ENCODE data around the gene WBP2NL. TPM values are rescaled to one million over a fixed set of nuclear protein-coding genes. Genes with fewer than 3 reads are reported as not detected.

The WBP2NL gene
- polyA plus RNA-seq, 2 of the 4 experiments (the other 2 are of a cell fraction) = 0.10 to 0.14 TPM

GRCh38 chr22:41969110-41969646 lies 29.4 kb upstream of the WBP2NL start, which contains the start of gene SEPTIN3:
Gene SEPTIN3, plus strand, starts transcription at chr22:41969443. Its CDS starts 2,050 bp downstream, at chr22:41971493.
- ChIA-PET POLR2A (no interaction called here), CTCF (interaction anchor here (1.0 kb wide), 2 partner anchors 10 to 12 kb away, joined by 3 read pairs; no protein-coding TSS in a partner anchor)
- Histone ChIP-seq H3K9me3 (no peaks in the 10 kb centered on the region), H3K4me2 (no peak within 1 kb of the TSS), H3K4me1 (no peaks in the 10 kb centered on the region), H3K4me3 (no peak within 1 kb of the TSS), H3K27ac (no peak within 1 kb of the TSS)
- ATAC-seq (no peak), FAIRE-seq (no peak), DNase-seq (ENCODE audit: low read depth in 1 of 2, low spot score in 1 of 2) (no peak)
- 92% methylated on average over 2 of the region's 8 CpGs for WGBS (ENCODE audit: missing lambda C conversion rate)
- no peak for TF ChIP-seq MAFK (IDR thresholded peaks at IDR 0.05; ENCODE audit: partially characterized antibody)
- no peak for TF ChIP-seq ELK1 (IDR thresholded peaks at IDR 0.05; ENCODE audit: low read depth, low read length)
- TF ChIP-seq HMGXB4 (CRISPR knock-in tag; IDR thresholded peaks at IDR 0.05; ENCODE audit: borderline replicate concordance) = no peak
- TF ChIP-seq JUNB (IDR thresholded peaks at IDR 0.05) = no peak
- TF ChIP-seq CEBPB (IDR thresholded peaks at IDR 0.05) = no peak
- TF ChIP-seq FOSB (CRISPR knock-in tag; IDR thresholded peaks at IDR 0.05) = no peak
- no peak for TF ChIP-seq ATOH8 (CRISPR knock-in tag; IDR thresholded peaks at IDR 0.05; ENCODE audit: low read depth)
- TF ChIP-seq HOXA7 (CRISPR knock-in tag; IDR thresholded peaks at IDR 0.05) = no peak
- TF ChIP-seq FOXS1 (CRISPR knock-in tag; IDR thresholded peaks at IDR 0.05) = no peak
- TF ChIP-seq RFX5 (IDR thresholded peaks at IDR 0.05) = no peak
- TF ChIP-seq SREBF2 (IDR thresholded peaks at IDR 0.05) = no peak

GRCh38 chr22:41970601-41971000 lies 28.0 kb upstream of the WBP2NL start:
- no peak overlapping the region for H3K27ac ChIP-seq
- no peak overlapping the region for H3K4me3 ChIP-seq
- FAIRE-seq = no peak
- H3K4me1 ChIP-seq = no peaks in the 10 kb centered on the region
- ChIA-PET CTCF (interaction anchor here (0.6 to 1.3 kb wide), 5 partner anchors 12 to 473 kb away, joined by 3 to 5 read pairs (median 3); no protein-coding TSS in a partner anchor), POLR2A (no interaction called here)
- no peak for ATAC-seq
- H3K4me2 ChIP-seq = no peak overlapping the region
- 58% methylated on average over 2 of the region's 2 CpGs for WGBS (ENCODE audit: missing lambda C conversion rate)
- no peaks in the 10 kb centered on the region for H3K9me3 ChIP-seq
- no peak for TF ChIP-seq TP53 (CRISPR knock-in tag; IDR thresholded peaks at IDR 0.05)
- no peak for TF ChIP-seq HOXB5 (CRISPR knock-in tag; IDR thresholded peaks at IDR 0.05)
- no peak for TF ChIP-seq BHLHE40 (IDR thresholded peaks at IDR 0.05; ENCODE audit: low read depth, low read length)
- TF ChIP-seq CBX8 (IDR thresholded peaks at IDR 0.05) = no peak
- no peak for TF ChIP-seq CTCF (IDR thresholded peaks at IDR 0.05)
- no peak for DNase-seq (ENCODE audit: low read depth in 1 of 2, low spot score in 1 of 2)

GRCh38 chr22:41971431-41971830 lies 27.2 kb upstream of the WBP2NL start:
- 30% methylated on average over 2 of the region's 11 CpGs for WGBS (ENCODE audit: missing lambda C conversion rate)
- no peak overlapping the region for H3K27ac ChIP-seq
- H3K4me3 ChIP-seq = no peak overlapping the region
- CTCF ChIA-PET = interaction anchor here (1.0 to 1.3 kb wide), 3 partner anchors 13 to 225 kb away, joined by 3 to 5 read pairs (median 4); no protein-coding TSS in a partner anchor
- DNase-seq (ENCODE audit: low read depth in 1 of 2, low spot score in 1 of 2) = no peak
- H3K9me3 ChIP-seq = no peaks in the 10 kb centered on the region
- no peak overlapping the region for H3K4me2 ChIP-seq
- TF ChIP-seq SMC3 (IDR thresholded peaks at IDR 0.05) = no peak
- TF ChIP-seq CHD4 (IDR thresholded peaks at IDR 0.05; ENCODE audit: borderline replicate concordance) = no peak
- no peak for TF ChIP-seq KDM5A (IDR thresholded peaks at IDR 0.05)
- FAIRE-seq = no peak
- no peak for ATAC-seq
- no peaks in the 10 kb centered on the region for H3K4me1 ChIP-seq
- POLR2A ChIA-PET = no interaction called here

All from A549 (cell line).